HL-60 (cell line): ENCODE measurements around the gene CD109.

Experiments used
- DNase-seq, 2 experiments: peaks; one replicate each; pipeline ENCODE4 v3.0.0-alpha.2; 2010 to 2020; ENCODE audit warnings: low read depth in 1 of 2, low spot score in 1 of 2
- H3K27ac ChIP-seq: fragments of 250-450 bp; sonication (Bioruptor Pico); replicated peaks from 2 replicates; pipeline ENCODE4 v1.5.1; 2020; ENCODE audit warnings: mild to moderate bottlenecking, moderate library complexity
- H3K27me3 ChIP-seq: fragments of 250-450 bp; sonication (Bioruptor Pico); 2 replicates; pipeline ENCODE4 v1.5.1; 2021; ENCODE audit warnings: mild to moderate bottlenecking, moderate library complexity; ENCODE audit not compliant: insufficient read depth, poor library complexity, severe bottlenecking
- H3K4me3 ChIP-seq: replicated peaks from 2 replicates; pipeline ENCODE4 v1.5.1; 2011; ENCODE audit warnings: mild to moderate bottlenecking, control low read depth, low read length; ENCODE audit not compliant: insufficient read depth
- GABPA ChIP-seq: IDR thresholded peaks from 2 replicates; pipeline ENCODE4 v1.6.1; 2012; ENCODE audit warnings: low read depth
- POLR2AphosphoS5 ChIP-seq: IDR thresholded peaks from 2 replicates; pipeline ENCODE4 v1.6.1; 2012; ENCODE audit warnings: low read depth
- SPI1 ChIP-seq: IDR thresholded peaks from 2 replicates; pipeline ENCODE4 v1.6.1; 2012; ENCODE audit warnings: low read depth, mild to moderate bottlenecking, borderline replicate concordance
- TF ChIP-seq, protein P1 (sequence below): IDR thresholded peaks from one replicate; pipeline ENCODE4 v1.5.1; 2011; ENCODE audit warnings: low read length, control low read depth, inconsistent platforms; ENCODE audit not compliant: insufficient read depth
- TF ChIP-seq, protein P2 (sequence below): IDR thresholded peaks from 2 replicates; pipeline ENCODE4 v1.6.1; 2012; ENCODE audit warnings: low read depth; ENCODE audit not compliant: insufficient replicate concordance

The CD109 gene

DNA sequence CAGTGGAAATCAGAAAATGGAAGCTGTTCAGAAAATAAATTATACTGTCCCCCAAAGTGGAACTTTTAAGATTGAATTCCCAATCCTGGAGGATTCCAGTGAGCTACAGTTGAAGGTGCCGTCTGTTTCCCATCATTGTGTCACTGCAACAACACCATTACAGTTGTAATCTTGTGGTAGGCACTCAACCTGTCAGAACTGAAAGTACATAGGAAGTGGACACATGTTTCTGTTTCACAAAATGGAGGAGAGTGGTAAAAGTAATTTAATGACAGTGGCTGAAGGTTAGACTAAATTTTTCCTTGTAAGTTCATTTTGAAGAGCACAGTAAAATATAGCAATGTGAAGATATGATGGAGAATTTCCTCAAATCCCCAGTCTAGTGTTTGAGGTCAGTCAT, 70.0 kb downstream of the CD109 start:
- Histone ChIP-seq H3K27ac (no peak overlapping the region), H3K27me3 (no peaks in the 10 kb centered on the region), H3K4me3 (no peak overlapping the region)
- no peak for TF ChIP-seq POLR2AphosphoS5
- TF ChIP-seq, protein P1, sequence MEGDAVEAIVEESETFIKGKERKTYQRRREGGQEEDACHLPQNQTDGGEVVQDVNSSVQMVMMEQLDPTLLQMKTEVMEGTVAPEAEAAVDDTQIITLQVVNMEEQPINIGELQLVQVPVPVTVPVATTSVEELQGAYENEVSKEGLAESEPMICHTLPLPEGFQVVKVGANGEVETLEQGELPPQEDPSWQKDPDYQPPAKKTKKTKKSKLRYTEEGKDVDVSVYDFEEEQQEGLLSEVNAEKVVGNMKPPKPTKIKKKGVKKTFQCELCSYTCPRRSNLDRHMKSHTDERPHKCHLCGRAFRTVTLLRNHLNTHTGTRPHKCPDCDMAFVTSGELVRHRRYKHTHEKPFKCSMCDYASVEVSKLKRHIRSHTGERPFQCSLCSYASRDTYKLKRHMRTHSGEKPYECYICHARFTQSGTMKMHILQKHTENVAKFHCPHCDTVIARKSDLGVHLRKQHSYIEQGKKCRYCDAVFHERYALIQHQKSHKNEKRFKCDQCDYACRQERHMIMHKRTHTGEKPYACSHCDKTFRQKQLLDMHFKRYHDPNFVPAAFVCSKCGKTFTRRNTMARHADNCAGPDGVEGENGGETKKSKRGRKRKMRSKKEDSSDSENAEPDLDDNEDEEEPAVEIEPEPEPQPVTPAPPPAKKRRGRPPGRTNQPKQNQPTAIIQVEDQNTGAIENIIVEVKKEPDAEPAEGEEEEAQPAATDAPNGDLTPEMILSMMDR = no peak
- TF ChIP-seq, protein P2, sequence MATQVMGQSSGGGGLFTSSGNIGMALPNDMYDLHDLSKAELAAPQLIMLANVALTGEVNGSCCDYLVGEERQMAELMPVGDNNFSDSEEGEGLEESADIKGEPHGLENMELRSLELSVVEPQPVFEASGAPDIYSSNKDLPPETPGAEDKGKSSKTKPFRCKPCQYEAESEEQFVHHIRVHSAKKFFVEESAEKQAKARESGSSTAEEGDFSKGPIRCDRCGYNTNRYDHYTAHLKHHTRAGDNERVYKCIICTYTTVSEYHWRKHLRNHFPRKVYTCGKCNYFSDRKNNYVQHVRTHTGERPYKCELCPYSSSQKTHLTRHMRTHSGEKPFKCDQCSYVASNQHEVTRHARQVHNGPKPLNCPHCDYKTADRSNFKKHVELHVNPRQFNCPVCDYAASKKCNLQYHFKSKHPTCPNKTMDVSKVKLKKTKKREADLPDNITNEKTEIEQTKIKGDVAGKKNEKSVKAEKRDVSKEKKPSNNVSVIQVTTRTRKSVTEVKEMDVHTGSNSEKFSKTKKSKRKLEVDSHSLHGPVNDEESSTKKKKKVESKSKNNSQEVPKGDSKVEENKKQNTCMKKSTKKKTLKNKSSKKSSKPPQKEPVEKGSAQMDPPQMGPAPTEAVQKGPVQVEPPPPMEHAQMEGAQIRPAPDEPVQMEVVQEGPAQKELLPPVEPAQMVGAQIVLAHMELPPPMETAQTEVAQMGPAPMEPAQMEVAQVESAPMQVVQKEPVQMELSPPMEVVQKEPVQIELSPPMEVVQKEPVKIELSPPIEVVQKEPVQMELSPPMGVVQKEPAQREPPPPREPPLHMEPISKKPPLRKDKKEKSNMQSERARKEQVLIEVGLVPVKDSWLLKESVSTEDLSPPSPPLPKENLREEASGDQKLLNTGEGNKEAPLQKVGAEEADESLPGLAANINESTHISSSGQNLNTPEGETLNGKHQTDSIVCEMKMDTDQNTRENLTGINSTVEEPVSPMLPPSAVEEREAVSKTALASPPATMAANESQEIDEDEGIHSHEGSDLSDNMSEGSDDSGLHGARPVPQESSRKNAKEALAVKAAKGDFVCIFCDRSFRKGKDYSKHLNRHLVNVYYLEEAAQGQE = no peak
- TF ChIP-seq SPI1 = no peak
- no peak for TF ChIP-seq GABPA
- DNase-seq = no peak

DNA sequence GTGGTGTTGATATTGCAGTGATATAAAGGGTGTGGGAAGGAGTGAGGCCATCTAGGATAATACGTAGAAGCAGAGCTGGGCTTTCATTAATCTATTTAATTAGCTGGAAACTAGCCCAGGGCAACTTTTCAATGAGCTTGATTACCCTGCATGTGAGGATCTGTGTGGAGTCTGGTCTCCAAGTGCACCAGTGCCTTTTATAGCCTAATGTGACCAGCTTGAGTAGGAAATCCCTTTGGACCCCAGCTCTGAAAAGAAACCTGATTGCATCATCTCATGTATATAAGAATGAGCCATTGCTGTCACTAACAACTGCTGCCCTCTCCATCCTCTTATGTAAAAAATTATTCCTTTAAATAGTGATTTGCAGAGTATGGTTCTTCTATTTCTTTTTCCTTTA, 72.6 kb downstream of the CD109 start:
- Histone ChIP-seq H3K27ac (no peak overlapping the region), H3K27me3 (no peaks in the 10 kb centered on the region), H3K4me3 (no peak overlapping the region)
- TF ChIP-seq POLR2AphosphoS5 = no peak
- TF ChIP-seq, protein P1 = no peak
- TF ChIP-seq GABPA = no peak
- no peak for TF ChIP-seq SPI1
- no peak for DNase-seq

DNA sequence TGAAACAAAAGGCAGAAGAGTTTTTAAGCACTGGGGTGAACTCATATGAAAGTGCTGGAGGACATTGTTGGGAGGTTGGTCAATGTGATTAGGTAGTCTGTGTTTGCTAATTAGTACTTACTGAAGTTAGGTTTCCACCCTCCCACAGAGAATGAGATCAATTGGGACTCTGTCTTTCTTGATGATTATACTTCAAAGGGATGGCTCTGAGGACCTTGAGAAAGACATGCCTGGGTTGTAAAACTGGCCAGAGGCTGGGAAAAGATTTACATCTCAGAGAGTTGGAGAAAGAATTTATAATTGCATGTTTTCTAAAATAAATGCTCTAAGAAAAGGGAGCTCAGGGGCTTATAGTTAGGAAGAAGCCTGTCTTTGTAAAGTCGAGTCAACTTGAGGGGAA, 74.0 kb downstream of the CD109 start:
- Histone ChIP-seq H3K4me3 (no peak overlapping the region), H3K27me3 (no peaks in the 10 kb centered on the region), H3K27ac (no peak overlapping the region)
- no peak for DNase-seq
- TF ChIP-seq, protein P1 = no peak
- TF ChIP-seq POLR2AphosphoS5 (no peak), GABPA (no peak), SPI1 (no peak)
- TF ChIP-seq, protein P2 = no peak

DNA sequence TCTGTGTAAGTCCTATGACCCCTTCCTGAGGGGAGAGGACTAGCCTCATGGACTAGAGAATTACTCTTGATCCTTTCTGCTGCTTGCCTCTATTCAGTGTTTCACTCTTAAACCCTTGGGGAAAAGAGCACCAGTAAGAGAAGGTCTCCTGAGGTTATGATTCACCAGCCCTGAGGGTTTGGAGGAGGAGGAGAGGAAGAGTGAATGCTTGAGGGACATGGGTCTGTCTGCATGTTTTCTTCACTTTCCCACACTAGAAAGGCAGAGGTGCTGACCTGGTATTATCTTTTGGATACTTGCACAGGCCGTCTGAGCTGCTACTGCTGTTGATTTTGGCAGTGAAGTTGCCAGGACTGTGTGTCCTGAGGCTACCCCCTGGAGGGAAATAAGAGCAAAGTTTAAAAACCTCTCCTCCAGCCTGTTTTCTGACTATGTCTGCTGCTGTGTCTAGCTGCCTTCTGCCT, 78.3 kb downstream of the CD109 start:
- Histone ChIP-seq H3K27ac (no peak overlapping the region), H3K27me3 (no peaks in the 10 kb centered on the region), H3K4me3 (no peak overlapping the region)
- no peak for DNase-seq
- TF ChIP-seq POLR2AphosphoS5 (no peak), GABPA (no peak), SPI1 (no peak)
- TF ChIP-seq, protein P1 = no peak
- TF ChIP-seq, protein P2 = no peak
